GM13976 (cell line): ENCODE results near the gene ERG.

Experiments used
- DNase-seq: peaks from one replicate; pipeline ENCODE4 v3.0.0; 2012; ENCODE audit warnings: low spot score
- CTCF ChIP-seq: IDR thresholded peaks from 2 replicates; pipeline ENCODE4 v1.5.1; 2012; ENCODE audit warnings: borderline replicate concordance, mild to moderate bottlenecking; ENCODE audit not compliant: insufficient read depth; ENCODE audit errors: extremely low read depth, missing control alignments, control extremely low read depth
- in situ Hi-C: fragments of 300-500 bp; cut with MboI; formaldehyde crosslinking; loops from one replicate; pipeline ENCODE4 v1.12.0; 2022; ENCODE audit warnings: low sequenced_read_pairs, mixed read lengths, inconsistent platforms; ENCODE audit not compliant: unreplicated experiment

Gene ERG

GRCh38 chr21:38400195-38400919 lies 97.9 kb downstream of the ERG start:
- in situ Hi-C loops: no loop called here
- no peak for DNase-seq
- no peak for TF ChIP-seq CTCF

DNA sequence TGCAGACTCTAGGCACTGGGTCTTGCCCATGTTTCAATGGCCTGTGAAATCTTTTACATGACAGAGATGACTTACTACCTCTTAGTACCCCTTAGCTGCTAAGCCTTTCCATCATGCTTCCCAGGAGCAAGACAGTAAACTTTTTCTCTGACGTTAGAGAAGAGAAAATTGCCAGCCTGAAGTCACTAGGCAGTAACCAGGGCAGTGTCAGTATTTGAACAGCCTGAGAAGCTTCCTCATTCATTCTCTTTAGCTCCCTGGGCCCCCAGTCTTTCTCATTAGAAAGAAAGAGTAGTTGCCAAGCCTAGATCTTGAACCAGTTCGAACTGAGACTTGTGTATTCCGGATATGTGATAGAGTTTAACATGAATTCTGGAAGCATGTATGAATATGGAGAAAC lies 99.2 kb downstream of the ERG start:
- TF ChIP-seq CTCF: no peak
- in situ Hi-C loops: no loop called here
- no peak for DNase-seq

DNA sequence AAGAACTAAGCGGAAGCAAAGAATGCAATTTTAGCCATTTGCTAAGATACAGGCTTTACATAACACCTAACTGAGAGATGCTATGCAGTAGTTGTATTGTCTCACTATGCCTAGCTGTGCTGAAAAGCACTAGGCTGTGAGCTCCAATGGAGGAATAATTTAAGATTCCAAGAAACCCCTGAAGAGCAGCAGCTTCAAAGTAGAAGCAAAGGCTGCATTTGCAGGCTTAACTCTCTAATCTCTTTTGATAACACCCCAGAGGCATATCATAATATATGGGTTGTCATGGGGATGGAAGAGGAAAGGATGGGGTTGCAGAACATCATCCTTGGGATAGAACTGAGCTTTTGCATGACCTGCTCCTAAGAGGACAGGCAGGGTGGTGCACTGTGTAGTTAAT lies 102.0 kb downstream of the ERG start:
- TF ChIP-seq CTCF: no peak
- in situ Hi-C loops: no loop called here
- DNase-seq: no peak

DNA sequence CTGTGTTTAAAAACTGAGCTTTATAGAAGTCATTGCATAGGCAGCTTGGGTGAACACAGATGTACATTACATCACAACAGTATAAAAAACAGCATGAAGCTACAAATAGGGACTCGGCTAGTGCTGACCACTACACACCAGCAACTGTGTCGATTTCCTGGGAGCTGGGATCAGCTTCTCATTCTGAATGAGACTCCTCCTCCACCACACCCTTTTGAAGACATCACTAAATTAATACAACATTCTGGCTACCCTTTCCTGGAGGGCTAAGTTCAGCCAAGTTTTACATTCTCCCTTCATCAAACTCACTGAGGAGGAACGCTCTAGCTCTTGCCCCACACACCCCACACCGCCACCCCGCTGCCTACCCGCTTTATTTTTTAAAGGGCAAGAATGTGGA lies 102.7 kb downstream of the ERG start:
- no peak for TF ChIP-seq CTCF
- no peak for DNase-seq
- in situ Hi-C loops: no loop called here

GRCh38 chr21:38392661-38393060 lies 105.6 kb downstream of the ERG start:
- in situ Hi-C loops: no loop called here
- DNase-seq: no peak
- TF ChIP-seq CTCF: no peak

- in situ Hi-C loops: no loop called here
- no peak for TF ChIP-seq CTCF
- DNase-seq: no peak
Observed at GRCh38 chr21:38389896-38390295, 108.4 kb downstream of the ERG start.
